HG03095 (cell line): ENCODE measurements around the gene LANCL3.
"Not testable (repeated sequence)": the region's sequence is repeated elsewhere in the genome, so short reads cannot be mapped to it uniquely, and the experiment has no call there.

Experiments used
- ATAC-seq: cut with Tn5 transposase; IDR thresholded peaks from one replicate; pipeline ENCODE4 v1.9.1; 2021; ENCODE audit warnings: moderate library complexity; ENCODE audit not compliant: unreplicated experiment

LANCL3 gene

GRCh38 chrX:37571426-37572107 lies at the start of gene LANCL3:
TSS of gene LANCL3 (plus strand) at chrX:37571661. CDS start at chrX:37571871, 210 bp downstream.
- not testable (repeated sequence) for ATAC-seq

DNA sequence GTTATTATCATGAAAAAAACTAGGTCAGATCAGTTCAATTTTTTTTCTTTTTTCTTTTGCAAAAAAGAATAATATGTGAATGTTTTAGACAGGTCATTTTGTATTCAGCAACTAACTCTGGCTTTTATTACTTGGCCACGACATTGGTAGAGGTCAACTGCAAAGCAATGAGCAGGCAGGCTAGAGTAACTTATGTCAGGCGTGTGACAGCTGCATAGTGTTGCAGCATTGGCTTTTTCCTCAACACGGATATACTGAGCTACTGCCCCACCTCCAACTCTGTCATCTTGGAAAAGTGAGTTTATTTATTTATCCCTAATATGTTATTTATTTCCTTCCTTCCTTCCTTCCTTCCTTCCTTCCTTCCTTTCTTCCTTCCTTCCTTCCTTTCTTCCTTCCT lies 47.8 kb upstream of the LANCL3 start:
- not testable (repeated sequence) for ATAC-seq

- ATAC-seq: no peak
Measured at GRCh38 chrX:37541991-37542390, 29.5 kb upstream of the LANCL3 start.

- no peak for ATAC-seq
Measured at GRCh38 chrX:37542791-37543190, 28.7 kb upstream of the LANCL3 start.

DNA sequence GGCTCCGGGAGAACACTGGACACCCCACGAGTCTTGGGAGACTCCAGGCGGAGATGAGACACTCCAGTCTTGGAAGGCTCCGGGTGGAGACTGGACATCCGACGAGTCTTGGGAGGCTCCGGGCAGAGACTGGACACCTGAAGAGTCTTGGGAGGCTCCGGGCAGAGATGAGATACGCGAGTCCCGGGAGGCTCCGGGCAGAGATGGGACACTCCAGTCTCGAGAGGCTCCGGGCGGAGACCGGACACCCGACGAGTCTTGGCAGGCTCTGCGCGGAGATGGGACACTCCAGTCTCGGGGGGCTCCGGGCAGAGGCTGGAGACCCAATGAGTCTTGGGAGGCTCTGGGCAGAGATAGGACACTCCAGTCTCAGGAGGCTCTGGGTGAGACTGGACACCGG lies 28.1 kb upstream of the LANCL3 start:
- no peak for ATAC-seq

- not testable (repeated sequence) for ATAC-seq
Measured at GRCh38 chrX:37544531-37544930, 26.9 kb upstream of the LANCL3 start.

- ATAC-seq: no peak
Measured at GRCh38 chrX:37545066-37545465, 26.4 kb upstream of the LANCL3 start.

GRCh38 chrX:37549619-37550018 lies 21.8 kb upstream of the LANCL3 start:
- ATAC-seq: not testable (repeated sequence)

DNA sequence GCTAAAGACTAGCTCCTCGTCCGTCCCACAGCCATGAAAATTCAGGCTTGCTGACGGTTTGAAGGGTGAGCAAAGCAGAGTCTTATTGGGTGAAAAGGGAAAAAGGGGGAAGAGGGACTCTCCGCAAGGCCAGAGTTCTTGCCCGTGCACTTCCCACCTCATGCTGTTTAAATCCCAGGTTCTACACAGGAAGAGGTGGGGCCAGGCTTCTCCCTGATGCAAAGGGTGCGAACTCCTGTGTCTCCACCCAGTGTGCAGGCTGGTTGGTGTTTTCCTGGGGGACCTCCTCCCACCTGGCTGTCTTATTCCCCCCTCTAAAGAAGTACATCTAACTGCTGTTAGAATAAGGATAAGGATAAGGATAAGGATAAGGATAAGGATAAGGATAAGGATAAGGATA lies 18.0 kb upstream of the LANCL3 start:
- no peak for ATAC-seq

GRCh38 chrX:37565254-37565653 lies 6.2 kb upstream of the LANCL3 start:
- ATAC-seq: not testable (repeated sequence)

DNA sequence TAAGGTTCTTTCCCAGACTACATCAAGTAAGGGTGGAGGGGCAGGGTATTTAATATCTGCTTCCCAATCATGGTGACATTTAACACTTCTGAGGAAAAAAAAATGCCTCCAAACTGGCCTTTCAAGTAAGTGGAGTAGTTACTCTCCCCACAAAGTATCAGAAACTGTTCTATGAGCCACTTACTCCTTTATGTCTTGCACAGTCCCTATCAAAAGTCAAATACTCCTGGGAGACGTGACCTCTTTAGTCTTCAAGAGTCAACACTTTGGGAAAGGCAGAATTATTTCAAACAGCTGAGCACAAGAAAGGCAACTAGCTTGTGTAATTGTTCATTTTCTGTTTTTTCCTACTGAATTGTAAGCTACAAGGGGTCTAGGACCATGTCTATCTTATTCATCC lies 1.1 kb upstream of the LANCL3 start:
- not testable (repeated sequence) for ATAC-seq

DNA sequence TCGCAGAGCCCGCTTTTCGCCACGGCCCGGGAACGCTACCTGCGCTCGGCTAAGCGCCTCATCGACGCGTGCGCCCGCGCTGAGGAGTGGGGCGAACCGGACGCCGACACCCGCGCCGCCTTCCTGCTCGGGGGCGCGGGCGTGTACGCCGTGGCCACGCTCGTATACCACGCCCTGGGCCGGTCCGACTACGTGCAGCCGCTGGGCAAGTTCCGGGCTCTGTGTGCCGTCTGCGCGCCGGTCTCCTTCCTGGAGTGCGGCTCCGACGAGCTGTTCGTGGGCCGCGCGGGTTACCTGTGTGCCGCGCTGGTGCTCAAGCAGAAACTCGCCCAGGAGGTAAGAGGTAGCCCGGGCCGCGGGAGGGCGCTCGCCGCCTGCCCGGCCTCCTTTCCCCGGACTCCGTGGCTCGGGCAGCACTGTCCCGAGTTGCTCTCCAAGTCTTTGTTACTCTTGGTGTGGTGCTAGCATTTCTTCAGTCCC lies 687 bp downstream of the LANCL3 start:
- not testable (repeated sequence) for ATAC-seq

GRCh38 chrX:37573121-37573520 lies 1.7 kb downstream of the LANCL3 start:
- not testable (repeated sequence) for ATAC-seq

- ATAC-seq: no peak
Measured at GRCh38 chrX:37578045-37578444, 6.6 kb downstream of the LANCL3 start.

- no peak for ATAC-seq
Measured at GRCh38 chrX:37580080-37580479, 8.6 kb downstream of the LANCL3 start.

- not testable (repeated sequence) for ATAC-seq
Measured at GRCh38 chrX:37587337-37587736, 15.9 kb downstream of the LANCL3 start.

DNA sequence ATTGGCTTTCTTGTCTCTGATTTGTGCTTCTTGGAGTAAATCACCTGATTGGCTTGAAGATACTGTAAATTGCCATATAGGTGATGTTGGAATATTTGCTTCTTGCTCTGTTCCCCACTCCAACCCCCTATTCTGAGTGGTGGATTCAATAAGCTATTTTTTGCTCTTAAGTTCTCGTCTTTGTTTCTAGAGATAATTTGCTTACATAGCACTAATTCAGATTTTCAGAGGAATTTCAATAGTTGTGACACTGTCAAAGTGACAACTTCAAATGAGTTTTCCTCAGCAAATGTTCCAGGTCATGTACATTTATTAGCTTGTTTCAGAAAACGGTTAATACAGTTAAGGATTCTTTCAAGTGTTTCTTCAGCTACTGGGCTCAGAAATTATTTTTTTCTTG lies 18.6 kb downstream of the LANCL3 start:
- no peak for ATAC-seq

DNA sequence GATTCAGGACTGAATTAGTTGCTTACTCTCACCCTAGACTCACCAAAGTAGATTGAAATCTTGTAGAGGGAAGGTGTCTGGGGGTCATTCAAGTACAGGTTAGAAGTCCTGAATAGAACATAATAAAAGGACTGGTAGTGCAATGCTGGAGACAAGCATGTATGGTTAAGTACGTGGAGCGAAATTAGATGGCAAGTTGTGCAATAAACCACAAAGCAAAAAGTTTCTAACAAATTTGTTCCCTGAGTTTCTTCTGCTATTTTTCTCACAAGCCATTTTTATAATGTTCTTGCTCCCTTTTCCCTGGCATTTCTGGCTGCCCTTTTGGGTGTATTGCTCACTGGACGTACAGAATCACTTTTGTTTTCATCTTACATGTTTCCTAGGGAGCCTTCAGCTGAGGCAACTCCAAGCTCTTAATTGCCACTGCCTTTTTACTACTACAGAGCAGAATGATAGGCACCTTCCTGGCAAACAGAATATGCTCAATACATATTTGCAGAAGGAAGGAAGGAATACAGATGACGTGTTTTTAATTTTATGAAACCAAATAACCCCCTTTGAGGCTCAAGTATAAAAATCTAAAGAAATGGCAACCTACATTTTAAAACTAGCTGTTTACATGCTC lies 23.4 kb downstream of the LANCL3 start:
- ATAC-seq: no peak

GRCh38 chrX:37599729-37600128 lies 28.3 kb downstream of the LANCL3 start:
- no peak for ATAC-seq

- no peak for ATAC-seq
Measured at GRCh38 chrX:37603938-37604409, 32.5 kb downstream of the LANCL3 start.

DNA sequence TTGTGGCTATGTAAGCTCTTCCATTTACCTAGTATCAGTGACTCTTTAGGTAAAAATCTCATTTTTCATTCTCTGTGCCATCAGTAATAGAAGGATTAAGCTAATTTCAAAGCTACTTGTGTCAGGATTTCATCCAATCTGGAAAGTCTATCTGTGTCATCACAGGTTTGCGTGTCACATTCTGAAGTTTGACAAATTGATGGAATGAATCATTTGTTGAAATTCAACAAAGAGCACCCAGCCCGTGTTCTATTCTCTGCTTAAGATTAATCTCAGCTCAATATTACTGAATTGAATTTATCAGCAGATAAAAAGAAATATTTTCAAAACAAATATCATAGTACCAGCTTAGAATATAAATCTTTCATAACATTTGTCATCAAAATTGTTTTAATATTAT lies 35.8 kb downstream of the LANCL3 start:
- ATAC-seq: no peak

GRCh38 chrX:37608156-37608555 lies 36.7 kb downstream of the LANCL3 start:
- no peak for ATAC-seq
